ENCODE measurements around the gene CDH12. TPM values are rescaled to one million over a fixed set of nuclear protein-coding genes. Genes with fewer than 3 reads are reported as not detected.

The CDH12 gene
- total RNA-seq, 1 donor from 2014 or later, result not detected

- no peak overlapping the region for H3K27ac Mint-ChIP-seq (ENCODE audit: unreplicated experiment)
- Histone ChIP-seq H3K4me1 (ENCODE audit: insufficient read depth, low read length) (no peaks in the 10 kb centered on the region), H3K79me2 (ENCODE audit: insufficient read depth, low read length) (no peaks in the 10 kb centered on the region)
Measured at GRCh38 chr5:22709743-22710142, 143.4 kb downstream of the CDH12 start.

GRCh38 chr5:22708770-22709328 is 144.3 kb downstream of the CDH12 start:
- H2AFZ ChIP-seq (ENCODE audit: low read depth, low read length), result no peak overlapping the region
- H3K36me3 ChIP-seq (ENCODE audit: insufficient read depth, low read length), result no peaks in the 10 kb centered on the region
- no peak for DNase-seq (ENCODE audit: low read depth)
- no peak overlapping the region for H3K9ac ChIP-seq (ENCODE audit: low read length)
- Mint-ChIP-seq H3K4me3 (ENCODE audit: unreplicated experiment) (no peak overlapping the region), H3K36me3 (ENCODE audit: low read depth, unreplicated experiment) (no peaks in the 10 kb centered on the region), H3K27ac (ENCODE audit: unreplicated experiment) (no peak overlapping the region), H3K27me3 (ENCODE audit: low read depth, unreplicated experiment) (no peaks in the 10 kb centered on the region), H3K9me3 (ENCODE audit: unreplicated experiment) (no peaks in the 10 kb centered on the region), H3K4me1 (ENCODE audit: low read depth, unreplicated experiment) (no peaks in the 10 kb centered on the region)
- no peaks in the 10 kb centered on the region for H3K27me3 ChIP-seq (ENCODE audit: insufficient read depth, low read length)
- no peaks in the 10 kb centered on the region for H3K79me2 ChIP-seq (ENCODE audit: insufficient read depth, low read length)
- H3K9me3 ChIP-seq (ENCODE audit: insufficient read depth, low read depth, low read length), result no peaks in the 10 kb centered on the region
- no peak overlapping the region for H3K27ac ChIP-seq (ENCODE audit: low read depth, low read length)
- no peak overlapping the region for H3K4me2 ChIP-seq (ENCODE audit: low read length)
- no peak overlapping the region for H3K4me3 ChIP-seq (ENCODE audit: insufficient read depth, low read depth, low read length)
- H4K20me1 ChIP-seq (ENCODE audit: insufficient read depth, low read length), result no peaks in the 10 kb centered on the region
- H3K4me1 ChIP-seq (ENCODE audit: insufficient read depth, low read length), result no peaks in the 10 kb centered on the region
- TF ChIP-seq EZH2 (IDR thresholded peaks at IDR 0.05; ENCODE audit: insufficient read depth, low read length) (no peak), CTCF (IDR thresholded peaks at IDR 0.05; ENCODE audit: insufficient read depth, low read depth, low read length) (no peak)
- FAIRE-seq, result no peak

More at GRCh38 chr5:22709743-22710142, 143.4 kb downstream of the CDH12 start:
- H2AFZ ChIP-seq (ENCODE audit: low read depth, low read length), result no peak overlapping the region
- H3K27me3 ChIP-seq (ENCODE audit: insufficient read depth, low read length), result no peaks in the 10 kb centered on the region
- H3K36me3 ChIP-seq (ENCODE audit: insufficient read depth, low read length), result no peaks in the 10 kb centered on the region
- no peak overlapping the region for H3K4me2 ChIP-seq (ENCODE audit: low read length)
- no peaks in the 10 kb centered on the region for H3K9me3 Mint-ChIP-seq (ENCODE audit: unreplicated experiment)
- TF ChIP-seq EZH2 (IDR thresholded peaks at IDR 0.05; ENCODE audit: insufficient read depth, low read length) (no peak), CTCF (IDR thresholded peaks at IDR 0.05; ENCODE audit: insufficient read depth, low read depth, low read length) (no peak)
- H3K4me1 Mint-ChIP-seq (ENCODE audit: low read depth, unreplicated experiment), result no peaks in the 10 kb centered on the region
- H4K20me1 ChIP-seq (ENCODE audit: insufficient read depth, low read length), result no peaks in the 10 kb centered on the region
- H3K9ac ChIP-seq (ENCODE audit: low read length), result no peak overlapping the region
- H3K27me3 Mint-ChIP-seq (ENCODE audit: low read depth, unreplicated experiment), result no peaks in the 10 kb centered on the region
- H3K36me3 Mint-ChIP-seq (ENCODE audit: low read depth, unreplicated experiment), result no peaks in the 10 kb centered on the region
- H3K27ac ChIP-seq (ENCODE audit: low read depth, low read length), result no peak overlapping the region
- H3K4me3 Mint-ChIP-seq (ENCODE audit: unreplicated experiment), result no peak overlapping the region
- H3K9me3 ChIP-seq (ENCODE audit: insufficient read depth, low read depth, low read length), result no peaks in the 10 kb centered on the region
- H3K4me3 ChIP-seq (ENCODE audit: insufficient read depth, low read depth, low read length), result no peak overlapping the region
- FAIRE-seq, result no peak
- no peak for DNase-seq (ENCODE audit: low read depth)

DNA sequence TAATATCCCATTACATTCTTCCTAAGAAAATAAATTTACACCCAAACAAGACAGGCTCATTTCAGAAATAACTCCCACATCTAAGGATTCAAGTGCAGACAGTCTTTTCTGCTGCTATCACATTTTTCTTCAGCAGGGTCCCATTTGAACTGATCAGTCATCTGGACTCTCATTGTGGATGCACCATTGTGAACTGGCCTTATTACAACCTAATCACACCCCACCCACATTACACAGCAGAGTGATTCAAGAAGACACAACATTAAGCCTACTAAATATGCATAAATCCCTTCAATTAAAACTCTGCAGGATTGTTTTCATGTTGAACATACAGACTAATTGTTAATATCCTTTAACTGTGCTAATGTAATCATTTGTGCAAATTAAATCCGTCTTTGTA is 146.2 kb downstream of the CDH12 start:
- Mint-ChIP-seq H3K36me3 (ENCODE audit: low read depth, unreplicated experiment) (no peaks in the 10 kb centered on the region), H3K27ac (ENCODE audit: unreplicated experiment) (no peak overlapping the region), H3K9me3 (ENCODE audit: unreplicated experiment) (no peaks in the 10 kb centered on the region), H3K27me3 (ENCODE audit: low read depth, unreplicated experiment) (no peaks in the 10 kb centered on the region), H3K4me3 (ENCODE audit: unreplicated experiment) (no peak overlapping the region), H3K4me1 (ENCODE audit: low read depth, unreplicated experiment) (no peaks in the 10 kb centered on the region)
- Histone ChIP-seq H3K4me1 (ENCODE audit: insufficient read depth, low read length) (no peaks in the 10 kb centered on the region), H3K36me3 (ENCODE audit: insufficient read depth, low read length) (no peaks in the 10 kb centered on the region), H3K79me2 (ENCODE audit: insufficient read depth, low read length) (no peaks in the 10 kb centered on the region), H3K4me3 (ENCODE audit: insufficient read depth, low read depth, low read length) (no peak overlapping the region), H4K20me1 (ENCODE audit: insufficient read depth, low read length) (no peaks in the 10 kb centered on the region), H3K4me2 (ENCODE audit: low read length) (no peak overlapping the region), H2AFZ (ENCODE audit: low read depth, low read length) (no peak overlapping the region), H3K27ac (ENCODE audit: low read depth, low read length) (no peak overlapping the region), H3K27me3 (ENCODE audit: insufficient read depth, low read length) (no peaks in the 10 kb centered on the region), H3K9ac (ENCODE audit: low read length) (no peak overlapping the region), H3K9me3 (ENCODE audit: insufficient read depth, low read depth, low read length) (no peaks in the 10 kb centered on the region)
- FAIRE-seq, result no peak
- TF ChIP-seq CTCF (IDR thresholded peaks at IDR 0.05; ENCODE audit: insufficient read depth, low read depth, low read length) (no peak), EZH2 (IDR thresholded peaks at IDR 0.05; ENCODE audit: insufficient read depth, low read length) (no peak)
- no peak for DNase-seq (ENCODE audit: low read depth)
